ENCODE data around the gene ZNF438. TPM values are rescaled to one million over a fixed set of nuclear protein-coding genes. Genes with fewer than 3 reads are reported as not detected.

The ZNF438 gene
- total and polyA plus RNA-seq, 7 donors, result 3.9 to 18.9 (median 11.9) TPM

GRCh38 chr10:31001740-31002139 is 29.9 kb downstream of the ZNF438 start:
- H3K36me3 ChIP-seq, result no peaks in the 10 kb centered on the region
- no peak overlapping the region for H3K4me3 ChIP-seq
- 94 to 95% methylated on average over 2 of the region's 2 CpGs for WGBS, 2 donors
- no peaks in the 10 kb centered on the region for H3K27me3 ChIP-seq
- intact Hi-C loops (cut with DNase I), result no loop called here
- no peak for DNase-seq
- no peak for TF ChIP-seq EP300 (IDR thresholded peaks at IDR 0.05)
- H3K9me3 ChIP-seq, result no peaks in the 10 kb centered on the region
- no peak overlapping the region for H3K27ac ChIP-seq
- peaks cover 0 to 39% (median 16%) of the 10 kb centered on the region in 4 donors for H3K4me1 ChIP-seq

- Histone ChIP-seq H3K4me3 (no peak overlapping the region), H3K4me1 (peaks cover 0 to 32% (median 16%) of the 10 kb centered on the region in 4 donors), H3K9me3 (no peaks in the 10 kb centered on the region), H3K27me3 (no peaks in the 10 kb centered on the region), H3K36me3 (no peaks in the 10 kb centered on the region), H3K27ac (no peak overlapping the region)
- WGBS, 2 donors, result 86% methylated on average over 2 of the region's 2 CpGs
- no peak for DNase-seq
- no peak for TF ChIP-seq EP300 (IDR thresholded peaks at IDR 0.05)
- TF ChIP-seq POLR2A (IDR thresholded peaks at IDR 0.05), result no peak
- no peak for TF ChIP-seq POLR2AphosphoS5 (IDR thresholded peaks at IDR 0.05)
- no peak for TF ChIP-seq CTCF (IDR thresholded peaks at IDR 0.05)
- intact Hi-C loops (cut with DNase I), result no loop called here
Observed at GRCh38 chr10:31000867-31001266, 30.8 kb downstream of the ZNF438 start.

GRCh38 chr10:31000071-31000782 is 31.4 kb downstream of the ZNF438 start:
- peak overlapping the region in 2 of 4 donors; percentile 17 to 61 for H3K27ac ChIP-seq

GRCh38 chr10:30999070-30999712 is 32.5 kb downstream of the ZNF438 start:
- Histone ChIP-seq H3K4me1 (peaks cover 0 to 23% (median 12%) of the 10 kb centered on the region in 4 donors), H3K27me3 (no peaks in the 10 kb centered on the region), H3K36me3 (no peaks in the 10 kb centered on the region), H3K9me3 (peaks cover 0 to 4% (median 0%) of the 10 kb centered on the region in 4 donors), H3K4me3 (peak overlapping the region in 2 of 4 donors; percentile 20 to 27), H3K27ac (peak overlapping the region; percentile 10 to 61 (median 20))
- peak in 3 of 4 donors; percentile 28 to 72 (median 38) for TF ChIP-seq POLR2AphosphoS5 (IDR thresholded peaks at IDR 0.05)
- TF ChIP-seq POLR2A (IDR thresholded peaks at IDR 0.05), result no peak
- intact Hi-C loops (cut with DNase I), result no loop called here
- DNase-seq, result peak; percentile 69
- WGBS, 2 donors, result 77% methylated on average over 3 of the region's 3 CpGs

More at GRCh38 chr10:31000071-31000782, 31.4 kb downstream of the ZNF438 start:
- no peaks in the 10 kb centered on the region for H3K36me3 ChIP-seq
- peaks cover 0 to 31% (median 15%) of the 10 kb centered on the region in 4 donors for H3K4me1 ChIP-seq
- no peaks in the 10 kb centered on the region for H3K9me3 ChIP-seq
- intact Hi-C loops (cut with DNase I), result no loop called here
- TF ChIP-seq EP300 (IDR thresholded peaks at IDR 0.05), result no peak
- no peak for TF ChIP-seq CTCF (IDR thresholded peaks at IDR 0.05)
- TF ChIP-seq POLR2A (IDR thresholded peaks at IDR 0.05), result no peak
- no peak for TF ChIP-seq POLR2AphosphoS5 (IDR thresholded peaks at IDR 0.05)
- DNase-seq, result no peak
- no peaks in the 10 kb centered on the region for H3K27me3 ChIP-seq
- H3K4me3 ChIP-seq, result no peak overlapping the region
- 31 to 73% methylated on average over 3 of the region's 3 CpGs for WGBS, 2 donors

GRCh38 chr10:30997536-30998235 is 34.0 kb downstream of the ZNF438 start:
- Histone ChIP-seq H3K27ac (peak overlapping the region in 1 of 4 donors; percentile 61), H3K36me3 (no peaks in the 10 kb centered on the region)

More at GRCh38 chr10:30997536-30998235, 34.0 kb downstream of the ZNF438 start:
- no peak overlapping the region for H3K4me3 ChIP-seq
- TF ChIP-seq POLR2A (IDR thresholded peaks at IDR 0.05) (no peak), EP300 (IDR thresholded peaks at IDR 0.05) (no peak), CTCF (IDR thresholded peaks at IDR 0.05) (no peak), POLR2AphosphoS5 (IDR thresholded peaks at IDR 0.05) (no peak)
- intact Hi-C loops (cut with DNase I), result no loop called here
- peaks cover 0 to 4% (median 0%) of the 10 kb centered on the region in 4 donors for H3K9me3 ChIP-seq
- H3K27me3 ChIP-seq, result no peaks in the 10 kb centered on the region
- WGBS, 2 donors, result 84 to 86% methylated on average over 3 of the region's 3 CpGs
- DNase-seq, result no peak
- H3K4me1 ChIP-seq, result peaks cover 0 to 31% (median 19%) of the 10 kb centered on the region in 4 donors

Data from sigmoid colon (tissue), 7 donors.